ENCODE results near the gene MYCN.
"Not testable (repeated sequence)": the region's sequence is repeated elsewhere in the genome, so short reads cannot be mapped to it uniquely, and the experiment has no call there.

Gene MYCN

DNA sequence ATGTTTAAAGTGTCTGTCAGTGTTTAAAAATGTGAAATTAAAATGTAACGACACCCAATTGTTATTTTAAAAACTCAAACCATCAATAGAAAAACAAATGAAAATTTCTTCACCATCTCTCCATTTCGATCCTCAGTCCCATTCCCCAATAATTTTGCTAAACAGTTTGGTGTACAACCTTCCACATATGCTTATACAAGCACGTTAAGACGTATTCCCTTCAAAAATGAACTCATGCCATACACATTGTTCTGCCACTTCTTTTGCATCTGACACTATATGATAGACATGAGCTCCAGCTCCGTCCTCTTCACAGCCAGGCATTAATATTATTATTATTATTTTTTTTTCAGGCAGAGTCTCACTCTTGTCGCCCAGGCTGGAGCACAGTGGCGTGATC, 14.1 kb upstream of the MYCN start:
- Histone ChIP-seq H2AFZ (ENCODE audit: low read depth, low read length, severe bottlenecking) (no peak overlapping the region), H3K4me3 (ENCODE audit: insufficient read depth, low read length, poor library complexity, severe bottlenecking) (no peak overlapping the region), H3K4me2 (ENCODE audit: low read depth, low read length, poor library complexity, severe bottlenecking) (no peak overlapping the region), H3K9me3 (ENCODE audit: insufficient read depth, low read length) (no peaks in the 10 kb centered on the region), H3K36me3 (ENCODE audit: low read length) (no peaks in the 10 kb centered on the region), H3F3A (ENCODE audit: insufficient read depth) (no peaks in the 10 kb centered on the region), H3K9ac (ENCODE audit: low read length) (no peak overlapping the region), H3K9me2 (replicated peaks; ENCODE audit: insufficient read depth, low read length) (no peaks in the 10 kb centered on the region), H3K27me3 (ENCODE audit: low read length) (no peaks in the 10 kb centered on the region), H3K79me2 (ENCODE audit: insufficient read depth, low read length) (no peaks in the 10 kb centered on the region), H4K20me1 (ENCODE audit: low read depth, low read length) (no peaks in the 10 kb centered on the region), H3K27ac (ENCODE audit: low read depth, low read length) (no peak overlapping the region)
- TF ChIP-seq CTCF (IDR thresholded peaks at IDR 0.05; ENCODE audit: insufficient read depth, low read length, poor library complexity, severe bottlenecking) (no peak), EZH2phosphoT487 (conservative IDR thresholded peaks at IDR 0.05; ENCODE audit: low read length) (no peak)

GRCh38 chr2:15927551-15928218, 12.7 kb upstream of the MYCN start:
- no peak overlapping the region for H3K4me3 ChIP-seq (ENCODE audit: insufficient read depth, low read length, poor library complexity, severe bottlenecking)
- H3K9ac ChIP-seq (ENCODE audit: low read length): no peak overlapping the region
- H3K4me2 ChIP-seq (ENCODE audit: low read depth, low read length, poor library complexity, severe bottlenecking): no peak overlapping the region
- H3K27me3 ChIP-seq (ENCODE audit: low read length): no peaks in the 10 kb centered on the region
- TF ChIP-seq CTCF (IDR thresholded peaks at IDR 0.05; ENCODE audit: insufficient read depth, low read length, poor library complexity, severe bottlenecking) (no peak), EZH2phosphoT487 (conservative IDR thresholded peaks at IDR 0.05; ENCODE audit: low read length) (no peak)
- H3F3A ChIP-seq (ENCODE audit: insufficient read depth): no peaks in the 10 kb centered on the region
- H3K79me2 ChIP-seq (ENCODE audit: insufficient read depth, low read length): no peaks in the 10 kb centered on the region
- no peaks in the 10 kb centered on the region for H4K20me1 ChIP-seq (ENCODE audit: low read depth, low read length)
- H2AFZ ChIP-seq (ENCODE audit: low read depth, low read length, severe bottlenecking): no peak overlapping the region
- no peaks in the 10 kb centered on the region for H3K9me3 ChIP-seq (ENCODE audit: insufficient read depth, low read length)
- no peaks in the 10 kb centered on the region for H3K36me3 ChIP-seq (ENCODE audit: low read length)
- no peak overlapping the region for H3K27ac ChIP-seq (ENCODE audit: low read depth, low read length)
- no peaks in the 10 kb centered on the region for H3K9me2 ChIP-seq (replicated peaks; ENCODE audit: insufficient read depth, low read length)

DNA sequence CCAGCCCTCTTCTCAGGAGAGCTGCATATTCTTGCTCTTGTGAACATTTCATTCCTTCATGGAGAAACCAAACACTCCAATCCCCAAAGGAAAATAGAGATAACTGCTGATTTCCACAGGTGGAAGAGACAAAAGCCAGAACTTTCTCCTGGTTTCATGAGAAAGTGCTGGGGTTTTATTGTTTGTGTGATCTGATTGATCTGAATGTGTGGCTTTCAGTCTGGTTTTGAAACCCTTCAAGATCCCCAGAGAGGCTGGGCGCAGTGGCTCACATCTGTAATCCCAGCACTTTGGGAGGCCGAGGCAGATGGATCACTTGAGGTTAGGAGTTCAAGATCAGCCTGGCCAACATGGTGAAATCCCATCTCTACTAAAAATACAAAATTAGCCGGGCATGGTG, 11.3 kb upstream of the MYCN start:
- not testable (repeated sequence) for H3K79me2 ChIP-seq (ENCODE audit: insufficient read depth, low read length); H2AFZ ChIP-seq (ENCODE audit: low read depth, low read length, severe bottlenecking); H3K4me3 ChIP-seq (ENCODE audit: insufficient read depth, low read length, poor library complexity, severe bottlenecking); H3K9me2 ChIP-seq (replicated peaks; ENCODE audit: insufficient read depth, low read length); H3K27me3 ChIP-seq (ENCODE audit: low read length); H3K36me3 ChIP-seq (ENCODE audit: low read length); H3K9ac ChIP-seq (ENCODE audit: low read length); H3K9me3 ChIP-seq (ENCODE audit: insufficient read depth, low read length); H3F3A ChIP-seq (ENCODE audit: insufficient read depth); H4K20me1 ChIP-seq (ENCODE audit: low read depth, low read length); H3K4me2 ChIP-seq (ENCODE audit: low read depth, low read length, poor library complexity, severe bottlenecking); H3K27ac ChIP-seq (ENCODE audit: low read depth, low read length)

DNA sequence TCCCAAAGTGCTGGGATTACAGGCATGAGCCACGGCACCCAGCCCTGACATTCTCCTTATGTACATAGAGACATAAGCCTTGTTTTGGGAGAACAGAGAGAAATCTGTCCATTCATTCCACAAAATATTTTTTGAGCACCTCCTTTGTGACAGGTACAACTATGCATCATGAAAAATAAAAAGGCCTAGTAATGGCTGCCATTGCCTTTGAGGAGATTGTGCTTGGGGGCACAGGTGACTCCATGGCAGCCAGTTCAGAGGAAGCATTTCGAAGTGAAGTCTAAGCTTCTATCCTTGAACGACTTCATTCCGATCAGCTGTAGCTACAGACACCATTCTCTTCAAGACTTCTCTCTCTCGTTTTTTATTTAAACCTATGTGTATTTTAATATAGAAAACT, 10.5 kb upstream of the MYCN start:
- Histone ChIP-seq H3K79me2 (ENCODE audit: insufficient read depth, low read length) (no peaks in the 10 kb centered on the region), H3K36me3 (ENCODE audit: low read length) (no peaks in the 10 kb centered on the region), H3K9me3 (ENCODE audit: insufficient read depth, low read length) (no peaks in the 10 kb centered on the region), H3K9ac (ENCODE audit: low read length) (no peak overlapping the region), H3K4me2 (ENCODE audit: low read depth, low read length, poor library complexity, severe bottlenecking) (no peak overlapping the region), H3K9me2 (replicated peaks; ENCODE audit: insufficient read depth, low read length) (no peaks in the 10 kb centered on the region), H2AFZ (ENCODE audit: low read depth, low read length, severe bottlenecking) (no peak overlapping the region), H3K4me3 (ENCODE audit: insufficient read depth, low read length, poor library complexity, severe bottlenecking) (no peak overlapping the region), H3K27me3 (ENCODE audit: low read length) (no peaks in the 10 kb centered on the region), H3K27ac (ENCODE audit: low read depth, low read length) (no peak overlapping the region), H4K20me1 (ENCODE audit: low read depth, low read length) (no peaks in the 10 kb centered on the region), H3F3A (ENCODE audit: insufficient read depth) (no peaks in the 10 kb centered on the region)
- no peak for TF ChIP-seq EZH2phosphoT487 (conservative IDR thresholded peaks at IDR 0.05; ENCODE audit: low read length)
- TF ChIP-seq CTCF (IDR thresholded peaks at IDR 0.05; ENCODE audit: insufficient read depth, low read length, poor library complexity, severe bottlenecking): no peak
